WI38 (cell line): ENCODE measurements around the gene OSCAR.
"Not testable (repeated sequence)": the region's sequence is repeated elsewhere in the genome, so short reads cannot be mapped to it uniquely, and the experiment has no call there.

ENCODE experiments used
- H3K4me3 ChIP-seq: 2 replicates; pipeline ENCODE4 v1.5.1; 2011; ENCODE audit warnings: low read depth, mild to moderate bottlenecking, control low read depth, low read length
- TF ChIP-seq, protein P1 (sequence below): IDR thresholded peaks from 2 replicates; pipeline ENCODE4 v1.5.1; 2012; ENCODE audit warnings: low read depth, mild to moderate bottlenecking, control low read depth, low read length

The OSCAR gene

DNA sequence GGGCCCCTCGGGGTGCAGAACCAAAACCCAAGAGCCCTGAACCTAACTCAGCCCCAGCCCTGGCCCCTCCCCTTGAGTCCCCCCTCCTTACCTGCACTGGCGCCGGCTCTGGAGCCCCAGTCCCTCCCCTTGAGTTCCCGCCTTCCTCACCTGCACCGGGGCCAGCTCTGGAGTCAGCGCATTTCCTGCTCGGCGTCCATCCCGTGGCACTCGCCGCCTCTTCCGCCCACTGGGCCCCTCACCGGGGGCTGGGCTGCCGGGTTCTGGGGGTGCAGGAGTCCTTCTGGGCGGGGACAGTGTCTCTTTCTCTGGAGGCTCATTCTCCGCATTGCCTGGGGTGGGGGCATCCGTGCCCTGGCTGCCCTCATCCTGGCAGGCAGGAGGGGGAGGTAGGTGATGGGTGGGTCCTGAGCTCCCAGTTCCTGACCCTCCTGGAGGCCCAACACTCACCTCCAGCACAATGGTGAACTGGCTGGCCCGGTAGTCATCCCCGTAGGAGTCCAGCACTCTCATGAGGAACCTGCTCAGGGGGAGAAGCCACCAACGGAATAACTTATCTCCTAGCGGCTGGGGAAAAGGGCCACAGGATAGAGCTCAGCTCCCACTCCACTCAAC, 7.4 kb upstream of the OSCAR start:
- H3K4me3 ChIP-seq = no peak overlapping the region
- TF ChIP-seq, protein P1, sequence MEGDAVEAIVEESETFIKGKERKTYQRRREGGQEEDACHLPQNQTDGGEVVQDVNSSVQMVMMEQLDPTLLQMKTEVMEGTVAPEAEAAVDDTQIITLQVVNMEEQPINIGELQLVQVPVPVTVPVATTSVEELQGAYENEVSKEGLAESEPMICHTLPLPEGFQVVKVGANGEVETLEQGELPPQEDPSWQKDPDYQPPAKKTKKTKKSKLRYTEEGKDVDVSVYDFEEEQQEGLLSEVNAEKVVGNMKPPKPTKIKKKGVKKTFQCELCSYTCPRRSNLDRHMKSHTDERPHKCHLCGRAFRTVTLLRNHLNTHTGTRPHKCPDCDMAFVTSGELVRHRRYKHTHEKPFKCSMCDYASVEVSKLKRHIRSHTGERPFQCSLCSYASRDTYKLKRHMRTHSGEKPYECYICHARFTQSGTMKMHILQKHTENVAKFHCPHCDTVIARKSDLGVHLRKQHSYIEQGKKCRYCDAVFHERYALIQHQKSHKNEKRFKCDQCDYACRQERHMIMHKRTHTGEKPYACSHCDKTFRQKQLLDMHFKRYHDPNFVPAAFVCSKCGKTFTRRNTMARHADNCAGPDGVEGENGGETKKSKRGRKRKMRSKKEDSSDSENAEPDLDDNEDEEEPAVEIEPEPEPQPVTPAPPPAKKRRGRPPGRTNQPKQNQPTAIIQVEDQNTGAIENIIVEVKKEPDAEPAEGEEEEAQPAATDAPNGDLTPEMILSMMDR = no peak

DNA sequence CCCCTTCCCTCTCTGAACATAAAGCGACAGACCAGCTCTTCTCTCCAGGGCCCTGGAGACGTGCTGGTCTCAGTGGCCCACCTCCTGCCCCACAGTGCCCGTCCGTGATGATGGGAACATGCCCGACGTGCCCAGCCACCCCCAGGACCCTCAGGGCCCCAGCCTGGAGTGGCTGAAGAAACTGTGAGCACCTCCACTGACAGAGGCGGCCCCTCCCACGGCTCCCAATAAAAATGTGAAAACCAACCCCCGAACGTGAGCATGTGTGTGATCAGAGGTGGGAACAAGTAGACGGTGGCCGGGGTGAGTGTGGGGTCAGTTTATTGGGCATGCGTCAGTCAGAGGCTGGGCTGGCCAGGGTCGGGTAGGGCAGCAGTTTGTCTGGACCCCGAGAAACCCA, 6.1 kb upstream of the OSCAR start:
- TF ChIP-seq, protein P1 = no peak

DNA sequence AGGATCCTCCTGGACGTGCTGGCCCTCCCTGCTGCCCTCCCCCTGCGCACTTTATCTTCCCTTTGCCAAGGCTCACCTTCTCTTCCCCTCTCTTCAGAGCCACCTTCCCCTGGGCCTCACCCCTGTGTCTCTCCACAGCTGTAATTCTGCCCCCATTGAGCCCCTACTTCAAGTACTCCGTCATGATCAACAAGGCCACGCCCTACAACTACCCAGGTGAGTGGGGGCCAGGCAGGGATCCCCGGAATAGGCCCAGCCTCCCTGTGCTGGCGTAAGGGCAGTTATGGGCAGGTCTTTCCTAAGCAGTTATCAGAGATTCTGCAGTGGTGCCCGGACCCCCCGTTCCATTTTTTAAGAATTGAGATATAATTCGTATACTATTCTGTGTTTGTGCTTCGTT, 5.2 kb upstream of the OSCAR start:
- no peak overlapping the region for H3K4me3 ChIP-seq
- TF ChIP-seq, protein P1 = no peak

More for the DNA sequence above, 6.1 kb upstream of the OSCAR start:
- H3K4me3 ChIP-seq = no peak overlapping the region

DNA sequence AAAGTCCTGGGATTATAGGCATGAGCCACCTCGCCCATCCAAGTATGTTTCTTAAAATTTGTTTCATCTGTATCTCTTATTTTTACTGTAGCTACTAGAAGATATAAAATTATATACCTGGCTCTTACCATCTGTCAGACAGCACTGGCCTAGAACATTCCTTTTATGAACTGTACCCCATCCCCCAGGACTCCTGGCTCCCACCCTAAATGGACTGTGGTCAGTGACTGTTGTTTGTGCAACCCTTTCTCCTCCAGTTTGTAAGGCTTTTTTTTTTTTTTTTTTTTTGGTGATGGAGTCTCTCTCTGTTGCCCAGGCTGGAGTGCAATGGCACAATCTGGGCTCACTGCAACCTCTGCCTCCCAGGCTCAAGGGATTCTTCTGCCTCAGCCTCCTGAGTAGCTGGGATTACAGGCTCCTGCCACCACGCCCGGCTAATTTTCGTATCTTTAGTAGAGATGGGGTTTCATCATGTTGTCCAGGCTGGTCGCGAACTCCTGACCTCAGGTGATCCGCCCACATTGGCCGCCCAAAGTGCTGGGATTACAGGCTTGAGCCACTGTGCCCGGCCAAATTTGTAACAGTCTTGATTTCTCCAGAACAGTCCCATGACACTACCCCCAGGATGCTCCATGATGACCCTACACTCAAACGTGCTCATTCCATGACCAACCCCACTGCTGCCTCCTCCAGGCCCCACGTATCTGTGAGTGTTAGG, 4.6 kb upstream of the OSCAR start:
- H3K4me3 ChIP-seq = no peak overlapping the region
- TF ChIP-seq, protein P1 = no peak

DNA sequence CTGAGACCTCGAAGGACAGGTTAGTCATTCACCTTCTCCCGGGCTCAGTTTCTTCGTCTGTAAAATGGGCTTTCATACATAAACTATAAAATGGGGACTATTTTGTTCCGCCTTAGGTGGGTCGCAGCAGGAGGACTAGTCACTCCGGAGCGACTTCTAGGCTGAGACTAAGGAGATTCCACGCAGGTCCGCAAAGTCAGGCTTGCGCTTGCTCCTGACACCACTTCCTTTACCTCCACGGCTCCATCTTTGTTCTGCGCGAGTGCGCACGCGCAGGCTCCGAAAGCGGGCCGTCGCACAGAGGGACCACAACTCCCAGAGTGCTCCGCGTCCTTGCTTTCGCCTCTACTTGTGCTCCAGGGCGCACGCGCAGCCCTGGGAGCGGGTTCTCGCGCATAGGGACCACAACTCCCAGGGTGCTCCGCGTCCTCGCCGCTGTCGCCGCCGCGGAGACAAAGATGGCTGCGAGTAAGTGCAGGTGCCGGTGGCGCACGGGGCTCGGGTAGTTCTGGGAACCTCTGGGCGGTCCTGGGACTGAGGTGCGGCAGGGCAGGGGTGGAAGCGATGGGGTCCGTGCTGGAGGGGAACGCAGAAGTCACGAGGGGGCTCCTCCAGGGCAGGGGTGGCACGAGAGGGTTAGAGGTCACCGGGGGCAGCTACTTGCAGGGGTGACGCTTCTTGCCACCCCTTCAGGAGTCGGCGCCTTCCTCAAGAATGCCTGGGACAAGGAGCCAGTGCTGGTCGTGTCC, 2.0 kb upstream of the OSCAR start, which contains the start of gene NDUFA3:
Gene NDUFA3, plus strand, starts transcription at position 435 of the 749 bp plus-strand sequence. Its CDS starts 24 bp downstream, at position 459.
- H3K4me3 ChIP-seq = peak within 1 kb of the TSS; percentile 87
- TF ChIP-seq, protein P1 = no peak

DNA sequence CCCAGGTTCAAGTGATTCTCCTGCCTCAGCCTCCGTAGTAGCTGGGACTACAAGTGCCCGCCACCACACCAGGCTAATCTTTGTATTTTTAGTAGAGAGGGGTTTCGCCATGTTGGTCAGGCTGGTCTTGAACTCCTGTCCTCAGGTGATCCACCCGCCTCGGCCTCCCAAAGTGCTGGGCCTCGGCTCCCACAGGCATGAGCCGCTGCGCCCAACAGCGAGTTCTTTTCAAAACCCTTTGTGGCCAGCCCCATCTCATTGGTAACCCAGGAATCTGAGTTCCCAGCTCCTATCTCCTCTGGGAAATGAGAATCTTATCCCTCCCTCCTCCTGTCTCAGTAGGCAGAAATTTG, 724 bp downstream of the OSCAR start:
- H3K4me3 ChIP-seq = not testable (repeated sequence)

DNA sequence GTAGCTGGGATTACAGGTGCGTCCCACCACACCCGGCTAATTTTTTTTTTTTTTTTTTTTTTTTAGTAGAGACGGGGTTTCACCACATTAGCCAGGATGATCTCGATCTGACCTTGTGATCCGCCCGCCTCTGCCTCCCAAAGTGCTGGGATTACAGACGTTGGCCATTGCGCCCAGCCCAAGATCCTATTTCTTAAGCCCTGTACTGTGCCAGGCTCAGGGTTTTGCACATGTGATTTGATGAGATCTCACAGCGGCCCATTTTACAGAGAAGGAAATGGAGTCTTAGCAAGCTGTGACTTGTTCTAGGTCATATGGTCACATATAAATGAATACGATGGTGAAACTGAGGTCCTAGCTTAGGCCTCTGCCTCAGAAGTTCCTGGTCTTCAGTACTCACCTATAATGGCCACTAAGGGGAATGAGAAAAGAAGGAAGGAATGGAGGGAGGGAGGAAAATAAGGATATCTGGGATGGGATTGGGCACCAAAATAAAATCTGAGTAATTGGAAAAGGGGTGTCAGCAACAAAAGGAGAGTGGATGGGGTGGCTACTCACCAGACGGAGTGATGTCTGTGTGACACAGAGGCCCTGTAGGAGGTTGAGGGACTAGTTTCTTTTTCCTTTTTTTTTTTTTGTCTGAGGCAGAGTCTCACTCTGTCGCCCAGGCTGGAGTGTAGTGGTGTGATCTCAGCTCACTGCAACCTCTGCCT, 1.3 kb downstream of the OSCAR start:
- TF ChIP-seq, protein P1 = no peak

More for the DNA sequence above, 1.3 kb downstream of the OSCAR start:
- H3K4me3 ChIP-seq = no peak overlapping the region
